Heart right ventricle (tissue), 16 donors: ENCODE results near the gene KY. TPM values are rescaled to one million over a fixed set of nuclear protein-coding genes. Genes with fewer than 3 reads are reported as not detected.
A peak's percentile ranks its signal among the peaks of the same experiment; 100 is the strongest.

ENCODE experiments used
- ATAC-seq, 8 donors: fragments of 200-7000 bp; cut with Tn5 transposase; one replicate each; pipeline ENCODE4 v1.9.1; 2020; ENCODE audit warnings: mild to moderate bottlenecking in 8 of 8, moderate library complexity in 8 of 8, moderate number of reproducible peaks in 1 of 8
- DNase-seq, 2 donors: peaks; one replicate each; pipeline ENCODE4 v3.0.0-alpha.2; 2020
- H3K27ac ChIP-seq, 10 donors: fragments of 200-600 bp; sonication (generic) in 2 of 10; one replicate each; pipeline versions ENCODE4 v1.5.0 to v1.8.0; 2020 to 2022; ENCODE audit warnings: mild to moderate bottlenecking in 3 of 10
- H3K27me3 ChIP-seq, 7 donors: fragments of 200-600 bp; one replicate each; pipeline ENCODE4 v1.8.0; 2021 to 2022; ENCODE audit warnings: mild to moderate bottlenecking in 2 of 7
- H3K36me3 ChIP-seq, 9 donors: fragments of 200-600 bp; sonication (generic) in 1 of 9; one replicate each; pipeline versions ENCODE4 v1.5.0 to v1.8.0; 2020 to 2022; ENCODE audit warnings: mild to moderate bottlenecking in 2 of 9
- H3K4me1 ChIP-seq, 9 donors: fragments of 200-600 bp; sonication (generic) in 1 of 9; one replicate each; pipeline versions ENCODE4 v1.5.0 to v1.8.0; 2020 to 2022; ENCODE audit warnings: mild to moderate bottlenecking in 4 of 9
- H3K4me3 ChIP-seq, 10 donors: fragments of 200-600 bp; sonication (generic) in 2 of 10; one replicate each; pipeline versions ENCODE4 v1.5.0 to v1.8.0; 2020 to 2022; ENCODE audit warnings: mild to moderate bottlenecking in 7 of 10, moderate library complexity in 2 of 10
- H3K9me3 ChIP-seq, 11 donors: fragments of 200-600 bp in 10 of 11; sonication (generic) in 2 of 11; one replicate each; pipeline versions ENCODE4 v1.5.0 to v1.8.0; 2013 to 2022; ENCODE audit warnings: mild to moderate bottlenecking in 2 of 11, control low read depth in 1 of 11, moderate library complexity in 1 of 11
- WGBS, 2 donors: extraction: QIAGEN DNeasy Blood & Tissue Kit; methylation state at CpG; one replicate each; pipeline ENCODE4 v1.1.7; 2013; ENCODE audit warnings: inconsistent platforms in 1 of 2; 5-methylcytosine and 5-hydroxymethylcytosine counted together
- intact Hi-C, 10 donors: fragments of 100-400 bp; cut with DNase I; formaldehyde crosslinking; loops; one replicate each; pipeline versions ENCODE4 v1.11.1 to v1.14.2; 2022
- polyA plus RNA-seq, 2 donors: library from polyadenylated mRNA; stranded (reverse); fragments of 200-250 nt; gene quantifications; one replicate each; pipeline ENCODE4 v1.2.3, GENCODE V29; 2013
- total RNA-seq, 10 donors: library from RNA; stranded (reverse); fragmentation: NEBNext Ultra II Directional in 3 of 10; extraction: Animal tissue kit (Norgen Biotek cat#: 25700) in 3 of 10; gene quantifications; one replicate each; pipeline versions ENCODE4 v1.2.1 to v1.2.4, GENCODE V29; 2021 to 2023
- TF ChIP-seq, protein P1 (sequence below), 9 donors: fragments of 200-600 bp; sonication (generic) in 2 of 9; IDR thresholded peaks; one replicate each; pipeline versions ENCODE4 v1.5.0 to v1.8.0; 2021 to 2022; ENCODE audit warnings: antibody characterized with exemption in 9 of 9, mild to moderate bottlenecking in 5 of 9, moderate library complexity in 1 of 9
- donor health status: Arrhythmogenic right ventricular cardiomyopathy.
- donor health status: ischemic (EF 13 %, LVEDD 7.1; RV severe dilation, severe dysfunction).
- donor health status: healthy with polysubstance abuse.
- donor health status: DM: no; HTN: yes; CAD: no.
- donor health status: DM: no; HTN: no; CAD: no.
- donor health status: ischemic (EF 25% LVEDD 6.9; RV normal size, moderate dysfunction).
- donor health status: ischemic (EF 25% LVEDD 5.7; RV mildly dilated, moderate dysfunction).
- donor health status: healthy.
- donor health status: DM: yes; HTN: yes; CAD: no.
- donor health status: Ischemic cardiomyopathy.
- donor health status: ischemic (EF 35%, LVEDD 5.7; RV mildly dilated, moderate dysfunction).
- donor health status: nonischemic (EF 11% LVEDD 7.7; RV severe dilation, severe dysfunction).
- donor health status: DM: yes; HTN: yes; CAD: no.
- donor health status: PGD.
- donor health status: ischemic (EF 29% LVEDD 5.4; RV normal size, mild dysfunction).
- donor health status: nonischemic (EF 23%, LVEDD 6.1; RV moderate dilation, normal function).

KY gene
- total and polyA plus RNA-seq, 12 donors = 0.46 to 24.3 (median 8.2) TPM

- intact Hi-C loops = no loop called here
- Histone ChIP-seq H3K27me3 (no peaks in the 10 kb centered on the region), H3K4me3 (no peak overlapping the region), H3K4me1 (peaks cover 0 to 22% (median 4%) of the 10 kb centered on the region in 9 donors), H3K9me3 (peaks cover 0 to 6% (median 0%) of the 10 kb centered on the region in 11 donors), H3K27ac (peak overlapping the region in 1 of 10 donors; percentile 23), H3K36me3 (no peaks in the 10 kb centered on the region)
- TF ChIP-seq, protein P1, sequence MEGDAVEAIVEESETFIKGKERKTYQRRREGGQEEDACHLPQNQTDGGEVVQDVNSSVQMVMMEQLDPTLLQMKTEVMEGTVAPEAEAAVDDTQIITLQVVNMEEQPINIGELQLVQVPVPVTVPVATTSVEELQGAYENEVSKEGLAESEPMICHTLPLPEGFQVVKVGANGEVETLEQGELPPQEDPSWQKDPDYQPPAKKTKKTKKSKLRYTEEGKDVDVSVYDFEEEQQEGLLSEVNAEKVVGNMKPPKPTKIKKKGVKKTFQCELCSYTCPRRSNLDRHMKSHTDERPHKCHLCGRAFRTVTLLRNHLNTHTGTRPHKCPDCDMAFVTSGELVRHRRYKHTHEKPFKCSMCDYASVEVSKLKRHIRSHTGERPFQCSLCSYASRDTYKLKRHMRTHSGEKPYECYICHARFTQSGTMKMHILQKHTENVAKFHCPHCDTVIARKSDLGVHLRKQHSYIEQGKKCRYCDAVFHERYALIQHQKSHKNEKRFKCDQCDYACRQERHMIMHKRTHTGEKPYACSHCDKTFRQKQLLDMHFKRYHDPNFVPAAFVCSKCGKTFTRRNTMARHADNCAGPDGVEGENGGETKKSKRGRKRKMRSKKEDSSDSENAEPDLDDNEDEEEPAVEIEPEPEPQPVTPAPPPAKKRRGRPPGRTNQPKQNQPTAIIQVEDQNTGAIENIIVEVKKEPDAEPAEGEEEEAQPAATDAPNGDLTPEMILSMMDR (IDR thresholded peaks at IDR 0.05) = no peak
- ATAC-seq (no peak), DNase-seq (no peak)
- 85 to 90% methylated on average over 7 of the region's 7 CpGs for WGBS, 2 donors
Observed at GRCh38 chr3:134666052-134666451, 15.2 kb upstream of the KY start.

GRCh38 chr3:134665243-134665642 is 14.4 kb upstream of the KY start:
- ATAC-seq = peak in 7 of 8 donors; percentile 38 to 86 (median 68)
- TF ChIP-seq, protein P1 (IDR thresholded peaks at IDR 0.05) = no peak

GRCh38 chr3:134663721-134664456 is 13.1 kb upstream of the KY start:
- Histone ChIP-seq H3K27me3 (no peaks in the 10 kb centered on the region), H3K4me1 (peaks cover 0 to 37% (median 15%) of the 10 kb centered on the region in 9 donors), H3K4me3 (no peak overlapping the region), H3K9me3 (peaks cover 0 to 6% (median 0%) of the 10 kb centered on the region in 11 donors), H3K36me3 (no peaks in the 10 kb centered on the region), H3K27ac (peak overlapping the region in 4 of 10 donors; percentile 12 to 58 (median 18))
- TF ChIP-seq, protein P1 (IDR thresholded peaks at IDR 0.05) = no peak
- ATAC-seq = peak in 7 of 8 donors; percentile 18 to 31 (median 26)
- 67 to 69% methylated on average over 7 of the region's 7 CpGs for WGBS, 2 donors
- no peak for DNase-seq
- intact Hi-C loops = no loop called here

More at GRCh38 chr3:134665243-134665642, 14.4 kb upstream of the KY start:
- peak in 1 of 2 donors; percentile 45 for DNase-seq
- intact Hi-C loops = no loop called here
- Histone ChIP-seq H3K9me3 (peaks cover 0 to 6% (median 0%) of the 10 kb centered on the region in 11 donors), H3K4me1 (peaks cover 0 to 23% (median 4%) of the 10 kb centered on the region in 9 donors), H3K27me3 (no peaks in the 10 kb centered on the region), H3K36me3 (no peaks in the 10 kb centered on the region), H3K27ac (peak overlapping the region in 3 of 10 donors; percentile 6 to 39 (median 28)), H3K4me3 (no peak overlapping the region)
- 20 to 26% methylated on average over 6 of the region's 6 CpGs for WGBS, 2 donors

DNA sequence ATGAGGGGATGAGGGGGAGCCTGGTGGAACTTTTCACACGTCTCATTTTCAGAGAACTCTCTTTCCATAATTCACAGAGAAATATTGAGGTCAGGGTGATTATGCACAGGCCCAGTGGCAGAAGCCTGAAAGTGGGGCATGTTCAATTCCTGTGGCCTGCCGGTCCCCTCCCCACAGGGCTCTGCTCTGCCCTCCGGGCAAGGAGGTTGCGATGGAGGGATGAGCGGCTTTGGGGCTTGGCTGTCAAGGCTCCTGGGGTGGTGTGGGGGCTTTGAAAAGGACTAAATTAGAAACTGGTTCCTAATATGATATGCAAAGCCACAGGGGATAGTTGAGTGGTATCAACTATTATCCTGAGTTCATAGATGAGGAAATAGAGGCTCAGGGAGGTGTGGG is 9.2 kb upstream of the KY start:
- peaks cover 0 to 6% (median 0%) of the 10 kb centered on the region in 11 donors for H3K9me3 ChIP-seq
- no peak overlapping the region for H3K4me3 ChIP-seq
- WGBS, 2 donors = 68 to 78% methylated on average over 5 of the region's 5 CpGs
- no peaks in the 10 kb centered on the region for H3K36me3 ChIP-seq
- ATAC-seq (peak in 3 of 8 donors; percentile 3 to 31 (median 6)), DNase-seq (no peak)
- TF ChIP-seq, protein P1 (IDR thresholded peaks at IDR 0.05) = no peak
- intact Hi-C loops = no loop called here
- H3K27me3 ChIP-seq = no peaks in the 10 kb centered on the region
- peak overlapping the region in 9 of 10 donors; percentile 31 to 77 (median 66) for H3K27ac ChIP-seq
- peaks cover 0 to 26% (median 11%) of the 10 kb centered on the region in 9 donors for H3K4me1 ChIP-seq
